TTC549 (cell line): ENCODE results near the gene ASPSCR1.
"Not testable (repeated sequence)": the region's sequence is repeated elsewhere in the genome, so short reads cannot be mapped to it uniquely, and the experiment has no call there.

ENCODE experiments used
- FAIRE-seq: peaks from 2 replicates; lab custom pipeline; 2012; peaks lifted over from hg19 to GRCh38; lab: Jason Lieb, UNC

Gene ASPSCR1

GRCh38 chr17:81941484-81942166 lies 35.8 kb upstream of the ASPSCR1 start:
- no peak for FAIRE-seq

- FAIRE-seq = no peak
Observed at GRCh38 chr17:81942167-81942553, 35.3 kb upstream of the ASPSCR1 start.

DNA sequence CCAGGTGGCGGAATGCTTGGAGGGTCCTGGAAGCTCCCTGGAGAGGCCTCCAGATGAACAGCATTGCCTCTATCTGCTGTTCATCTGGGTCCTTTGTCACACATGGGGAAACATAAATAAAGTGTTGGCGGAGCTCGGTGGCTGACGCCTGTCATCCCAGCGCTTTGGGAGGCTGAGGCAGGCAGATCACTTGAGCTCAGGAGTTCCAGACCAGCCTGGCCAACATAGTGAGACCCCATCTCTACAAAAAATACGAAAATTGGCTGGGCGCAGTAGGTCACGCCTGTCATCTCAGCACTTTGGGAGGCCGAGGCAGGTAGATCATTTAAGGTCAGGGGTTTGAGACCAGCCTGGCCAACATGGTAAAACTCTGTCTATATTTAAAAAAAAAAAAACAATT lies 32.6 kb upstream of the ASPSCR1 start:
- no peak for FAIRE-seq

- FAIRE-seq = no peak
Observed at GRCh38 chr17:81947189-81947588, 30.2 kb upstream of the ASPSCR1 start, which contains the start of gene MYADML2. TSS of gene MYADML2 (minus strand) at chr17:81947233. CDS start at chr17:81941741, 5,492 bp downstream.

GRCh38 chr17:81948635-81949378 lies 28.6 kb upstream of the ASPSCR1 start:
- no peak for FAIRE-seq

- no peak for FAIRE-seq
Observed at GRCh38 chr17:81950501-81950900, 26.9 kb upstream of the ASPSCR1 start.

DNA sequence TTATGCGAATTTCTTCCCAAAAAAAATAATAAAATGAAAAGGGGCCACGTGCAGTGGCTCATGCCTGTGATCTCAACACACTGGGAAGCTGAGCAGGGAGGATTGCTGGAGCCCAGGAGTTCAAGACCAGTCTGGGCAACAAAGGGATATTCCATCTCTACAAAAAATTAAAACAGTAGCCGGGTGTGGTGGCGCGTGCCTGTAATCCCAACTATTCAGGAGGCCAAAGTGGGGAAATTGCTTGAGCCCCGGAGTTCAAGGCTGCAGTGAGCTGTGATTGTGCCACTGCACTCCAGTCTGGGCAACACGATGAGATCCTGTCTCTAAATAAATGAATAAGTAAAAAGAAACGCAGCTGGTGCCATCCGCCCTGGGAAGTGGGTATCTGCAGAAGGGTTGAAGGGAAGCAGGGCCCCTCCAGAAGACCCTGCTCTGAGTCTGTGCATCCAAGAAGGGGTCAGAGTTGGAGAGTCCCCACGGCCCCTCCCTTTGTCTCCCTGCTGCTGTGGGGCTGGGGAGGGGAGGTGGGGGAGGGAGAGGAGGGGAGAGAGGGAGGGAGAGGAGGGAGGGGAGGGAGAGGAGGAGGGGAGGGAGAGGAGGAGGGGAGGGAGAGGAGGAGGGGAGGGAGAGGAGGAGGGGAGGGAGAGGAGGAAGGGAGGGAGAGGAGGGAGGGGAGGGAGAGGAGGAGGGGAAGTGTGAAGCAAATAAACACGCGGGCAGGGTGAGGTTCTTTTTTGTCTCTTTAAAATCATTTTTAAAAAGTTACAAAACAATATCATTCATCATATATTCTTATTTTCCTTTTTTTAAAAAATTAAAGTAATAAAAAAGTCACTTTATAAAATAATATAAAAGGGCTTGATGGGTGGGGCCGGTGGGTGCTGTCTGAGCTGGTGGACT lies 25.4 kb upstream of the ASPSCR1 start:
- FAIRE-seq = no peak

- no peak for FAIRE-seq
Observed at GRCh38 chr17:81952792-81953228, 24.6 kb upstream of the ASPSCR1 start.

GRCh38 chr17:81953443-81953842 lies 24.0 kb upstream of the ASPSCR1 start:
- not testable (repeated sequence) for FAIRE-seq

DNA sequence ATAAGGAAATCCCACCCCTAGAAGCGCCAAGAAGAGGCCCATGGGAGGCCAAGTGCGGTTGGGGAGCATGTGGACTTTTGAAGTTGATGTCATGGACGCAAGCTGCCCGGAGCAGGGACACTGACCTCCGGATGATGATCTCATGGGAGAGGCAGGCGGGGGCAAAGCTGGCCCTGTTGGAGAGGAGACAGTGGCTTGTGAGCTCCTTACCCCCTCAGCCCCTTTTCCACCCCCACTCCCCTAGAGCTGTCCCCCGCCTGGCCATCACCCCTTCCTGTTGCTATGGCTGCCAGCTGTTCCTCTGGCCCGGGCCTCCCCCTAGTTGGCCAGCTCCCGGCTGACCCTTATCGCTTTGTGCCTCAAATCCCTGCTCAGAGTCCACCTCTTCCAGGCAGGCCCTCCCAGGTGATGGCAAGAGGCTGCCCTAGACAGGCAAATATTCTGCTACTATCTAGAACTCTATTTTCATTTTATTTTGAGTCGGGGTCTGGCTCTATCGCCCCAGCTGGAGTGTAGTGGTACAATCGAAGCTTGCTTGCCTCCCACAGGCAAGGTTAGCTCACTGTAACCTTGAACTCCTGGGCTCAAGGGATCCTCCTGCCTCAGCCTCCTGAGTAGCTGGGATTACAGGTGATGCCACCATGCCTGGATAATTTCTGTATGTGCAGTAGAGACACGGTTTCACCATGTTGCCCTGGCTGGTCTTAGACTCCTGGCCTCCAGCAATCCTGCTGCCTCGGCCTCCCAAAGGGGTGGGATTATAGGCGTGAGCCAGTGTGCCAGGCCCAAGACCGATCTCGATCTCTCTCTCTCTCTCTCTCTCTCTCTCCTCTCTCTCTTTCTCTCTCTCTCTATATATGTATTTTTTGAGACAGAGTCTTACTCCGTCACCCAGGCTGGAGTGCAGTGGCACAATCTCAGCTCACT lies 23.0 kb upstream of the ASPSCR1 start:
- no peak for FAIRE-seq

- no peak for FAIRE-seq
Observed at GRCh38 chr17:81955058-81955681, 22.3 kb upstream of the ASPSCR1 start.

- no peak for FAIRE-seq
Observed at GRCh38 chr17:81955756-81956544, 21.5 kb upstream of the ASPSCR1 start.

GRCh38 chr17:81956607-81957589 lies 20.5 kb upstream of the ASPSCR1 start:
- no peak for FAIRE-seq

DNA sequence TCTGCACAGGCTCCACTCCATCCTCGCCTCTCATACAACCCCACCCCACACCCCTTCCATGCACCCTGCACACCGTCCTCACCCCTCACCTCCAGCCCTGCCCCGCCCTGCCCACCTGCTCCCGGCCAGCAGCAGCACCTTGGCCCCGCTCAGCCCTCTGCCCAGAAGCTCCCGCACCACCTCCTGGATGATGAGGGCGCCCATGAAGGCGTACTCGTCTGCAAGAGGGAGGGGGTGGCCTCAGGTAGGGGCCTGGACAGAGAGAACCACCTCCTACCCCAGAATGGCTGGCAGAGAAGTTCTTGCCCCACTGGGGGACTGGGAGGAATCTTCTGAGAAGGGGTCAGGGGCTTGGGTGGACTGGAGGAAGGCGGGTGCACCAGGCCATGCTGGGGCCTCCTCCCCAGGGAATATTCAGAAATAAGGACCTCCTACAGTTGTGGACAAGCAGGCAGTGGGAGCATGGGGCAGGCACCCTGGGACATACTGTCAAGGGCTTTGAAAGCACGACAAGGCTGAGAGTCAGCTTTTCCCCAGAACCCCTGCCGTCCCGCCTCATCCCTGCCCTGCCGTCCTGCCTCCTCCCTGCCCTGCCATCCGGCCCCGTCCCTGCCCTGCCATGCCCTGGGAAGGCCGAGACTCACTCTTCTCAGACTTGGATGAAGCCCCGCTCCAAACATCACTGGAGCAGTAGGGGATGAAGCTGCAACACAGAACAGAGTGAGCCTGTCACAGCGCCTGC lies 19.6 kb upstream of the ASPSCR1 start:
- FAIRE-seq = no peak

DNA sequence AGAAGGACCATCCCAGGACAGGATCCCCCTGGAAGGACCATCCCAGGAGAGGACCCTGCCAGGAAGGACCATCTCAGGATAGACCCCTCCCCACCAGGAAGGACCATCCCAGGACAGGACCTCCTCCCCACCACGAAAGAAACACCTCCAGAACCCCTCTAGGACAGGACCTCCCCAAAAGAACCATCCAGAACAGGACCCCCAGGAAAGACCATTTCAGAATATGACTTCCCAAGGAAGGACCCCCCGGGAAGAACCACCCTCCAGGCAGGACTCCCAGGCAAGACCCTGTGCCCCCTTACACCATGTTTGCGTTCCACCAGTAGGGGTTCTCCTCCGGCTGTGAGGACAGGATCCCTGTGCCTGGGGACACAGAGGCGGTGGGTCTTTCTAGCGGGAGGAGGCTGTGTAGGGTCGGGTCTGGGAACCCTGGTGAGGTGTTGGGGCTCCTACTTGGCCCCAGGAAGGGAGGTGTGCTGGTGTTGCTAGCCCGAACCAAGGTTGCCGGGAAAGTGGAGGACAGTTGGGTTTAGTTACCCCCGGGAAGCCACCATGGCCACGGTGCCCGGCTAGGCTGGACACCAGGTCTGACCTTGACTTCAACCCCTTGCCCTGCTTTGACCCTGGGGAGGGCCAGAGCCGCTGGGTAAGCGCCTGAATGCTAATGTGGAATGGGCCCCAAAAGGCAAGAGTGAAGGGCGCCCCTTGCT lies 18.6 kb upstream of the ASPSCR1 start:
- FAIRE-seq = no peak

DNA sequence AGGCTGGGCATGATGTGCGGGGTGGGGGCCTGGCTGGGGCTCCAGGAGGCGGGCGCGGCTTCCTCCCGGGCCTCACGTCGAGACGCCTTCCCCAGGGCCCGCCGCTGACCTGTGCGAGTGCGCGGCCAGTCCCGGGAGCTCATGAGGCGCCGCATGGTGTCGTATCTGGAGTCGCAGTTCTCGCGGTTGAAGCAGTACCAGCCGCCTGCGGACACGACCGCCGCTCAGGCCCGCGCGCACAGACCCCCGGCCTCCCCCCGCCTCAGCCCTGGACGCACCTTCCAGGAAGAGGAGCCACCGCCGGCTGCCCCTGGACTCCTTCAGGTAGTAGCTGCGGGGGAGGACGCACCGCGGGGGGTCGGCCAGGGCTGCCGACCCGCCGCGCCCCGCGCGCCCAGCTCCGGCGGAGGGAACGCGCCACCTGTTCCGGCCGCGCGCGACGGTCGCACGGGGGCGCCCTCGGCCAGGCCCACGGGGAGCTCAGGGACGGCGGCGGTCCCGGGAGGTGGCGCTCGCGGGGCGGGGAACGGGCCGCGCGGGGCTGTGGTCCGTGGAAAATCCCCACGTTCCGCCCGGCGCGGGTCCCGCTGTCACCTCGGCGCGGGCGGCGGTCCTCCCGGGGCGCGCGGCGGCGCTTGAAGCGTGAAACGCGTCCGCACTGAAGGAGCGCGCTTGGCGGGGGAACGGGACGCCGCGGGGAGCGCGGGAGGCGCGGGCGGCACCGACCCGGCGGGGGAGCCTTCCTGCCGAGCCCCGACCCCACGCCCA lies 17.9 kb upstream of the ASPSCR1 start:
- no peak for FAIRE-seq
